ENCODE results near the gene LOXL4.

Gene LOXL4

DNA sequence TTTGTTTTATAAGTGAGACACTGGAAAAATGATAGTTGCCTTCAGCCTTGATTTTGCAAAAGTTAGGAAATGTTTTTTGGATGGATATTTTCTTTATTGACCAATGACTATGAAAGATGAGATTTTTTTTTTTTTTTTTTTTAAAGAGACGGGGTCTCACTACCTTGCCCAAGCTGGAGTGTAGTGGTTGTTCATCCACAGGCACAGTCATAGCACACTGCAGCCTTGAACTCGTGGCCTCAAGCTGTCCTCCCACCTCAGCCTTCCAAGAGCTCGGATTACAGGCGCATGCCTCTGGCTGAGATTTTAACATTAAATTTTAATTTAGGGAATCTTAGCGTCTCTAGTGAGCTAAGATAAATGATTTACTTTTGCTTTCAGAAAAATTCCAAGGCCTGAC lies 66.2 kb downstream of the LOXL4 start:
- H3K9me3 Mint-ChIP-seq, result no peaks in the 10 kb centered on the region
- H3K4me3 Mint-ChIP-seq, result no peak overlapping the region
- H3K4me1 Mint-ChIP-seq, result peaks cover 11% of the 10 kb centered on the region
- H3K36me3 Mint-ChIP-seq, result peaks cover 8% of the 10 kb centered on the region
- no peak for DNase-seq (ENCODE audit: low spot score in 2 of 2)
- no peak for ATAC-seq (ENCODE audit: low read depth)
- no peak overlapping the region for H3K27ac Mint-ChIP-seq
- H3K27me3 Mint-ChIP-seq, result no peaks in the 10 kb centered on the region

Data from memory B cell (primary cell).